B cell (primary cell): Measurements from ENCODE around the gene CUTA. TPM values are rescaled to one million over a fixed set of nuclear protein-coding genes. Genes with fewer than 3 reads are reported as not detected.

Source experiments
- ATAC-seq: fragments of 200-7000 bp; cut with Tn5 transposase; one replicate; pipeline ENCODE4 v1.10.0; 2021; ENCODE audit warnings: low read depth, mild to moderate bottlenecking, moderate number of reproducible peaks, moderate library complexity
- CTCF ChIA-PET: fragments of 350-600 bp; sonication (Branson Sonifier 250); formaldehyde crosslinking; loops from one replicate; lab custom pipeline; 2021; ENCODE audit warnings: antibody characterized with exemption, inconsistent platforms; lab: Charles Lee
- POLR2A ChIA-PET: fragments of 350-600 bp; sonication (Branson Sonifier 250); formaldehyde crosslinking; loops from one replicate; lab custom pipeline; 2021; ENCODE audit warnings: antibody characterized with exemption; lab: Charles Lee
- DNase-seq: peaks from one replicate; pipeline ENCODE4 v3.0.0; 2013
- H2AFZ ChIP-seq: 2 replicates; pipeline ENCODE4 v1.6.1; 2012; ENCODE audit warnings: mild to moderate bottlenecking, low read depth, low read length; ENCODE audit not compliant: insufficient read depth, poor library complexity, severe bottlenecking
- H3K27ac ChIP-seq, 2 donors: 1 replicate in 1 of 2; 2 replicates in 1 of 2; pipeline ENCODE4 v1.5.1; 2012 to 2013; ENCODE audit warnings: low read length in 2 of 2, mild to moderate bottlenecking in 2 of 2, moderate library complexity in 1 of 2
- H3K27me3 ChIP-seq, 4 experiments: fragments of 200-600 bp in 1 of 4; sonication (generic) in 1 of 4; replicated peaks in 1 of 4; 1 replicate in 2 of 4; 2 replicates in 2 of 4; pipeline versions ENCODE4 v1.6.1 to v1.7.0; 2013 to 2016; ENCODE audit warnings: low read length in 3 of 4, mild to moderate bottlenecking in 2 of 4, mixed read lengths in 1 of 4, moderate library complexity in 1 of 4; ENCODE audit not compliant: insufficient read depth in 4 of 4, control insufficient read depth in 3 of 4; ENCODE audit errors: control extremely low read depth in 1 of 4
- H3K36me3 ChIP-seq, 2 experiments: replicated peaks in 1 of 2; 1 replicate in 1 of 2; 2 replicates in 1 of 2; pipeline versions ENCODE4 v1.6.1 to v1.7.1; 2013; ENCODE audit warnings: low read length in 1 of 2; ENCODE audit not compliant: insufficient read depth in 2 of 2, control insufficient read depth in 1 of 2; ENCODE audit errors: control extremely low read depth in 1 of 2, extremely low read depth in 1 of 2
- H3K4me1 ChIP-seq, 2 donors: fragments of 200-600 bp in 1 of 2; sonication (generic) in 1 of 2; 1 replicate in 1 of 2; 2 replicates in 1 of 2; pipeline versions ENCODE4 v1.5.1 to v1.6.1; 2013 to 2017; ENCODE audit warnings: low read length in 2 of 2; ENCODE audit not compliant: control insufficient read depth in 2 of 2, insufficient read depth in 2 of 2
- H3K4me2 ChIP-seq: replicated peaks from 2 replicates; pipeline ENCODE3; 2012; ENCODE audit warnings: mild to moderate bottlenecking, low read depth, low read length; ENCODE audit not compliant: poor library complexity, severe bottlenecking
- H3K4me3 ChIP-seq, 5 experiments: fragments of 200-600 bp in 1 of 5; sonication (generic) in 1 of 5; 1 replicate in 3 of 5; 2 replicates in 2 of 5; pipeline versions ENCODE4 v1.5.1 to v1.7.0; 2011 to 2016; ENCODE audit warnings: low read length in 4 of 5, mild to moderate bottlenecking in 4 of 5, low read depth in 2 of 5, control low read depth in 1 of 5, moderate library complexity in 1 of 5; ENCODE audit not compliant: insufficient read depth in 1 of 5; ENCODE audit errors: control extremely low read depth in 1 of 5, extremely low read depth in 1 of 5
- H3K79me2 ChIP-seq: fragments of 200-600 bp; sonication (generic); one replicate; pipeline ENCODE4 v1.6.0; 2016; ENCODE audit warnings: low read length; ENCODE audit not compliant: control insufficient read depth, insufficient read depth
- H3K9ac ChIP-seq: fragments of 200-600 bp; sonication (generic); 2 replicates; pipeline ENCODE4 v1.6.1; 2017; ENCODE audit warnings: mild to moderate bottlenecking, low read length, moderate library complexity
- H3K9me3 ChIP-seq, 3 donors: one replicate each; pipeline versions ENCODE4 v1.6.1 to v1.7.1; 2013; ENCODE audit warnings: low read length in 2 of 3; ENCODE audit not compliant: control insufficient read depth in 2 of 3, insufficient read depth in 1 of 3; ENCODE audit errors: control extremely low read depth in 1 of 3
- H4K20me1 ChIP-seq: 2 replicates; pipeline ENCODE4 v1.6.0; 2012; ENCODE audit warnings: mild to moderate bottlenecking, low read length; ENCODE audit not compliant: insufficient read depth, control insufficient read depth, poor library complexity, severe bottlenecking
- H3K27ac Mint-ChIP-seq: one replicate; pipeline ENCODE4 v1.8.0; 2021; ENCODE audit warnings: mixed read lengths
- H3K27me3 Mint-ChIP-seq: one replicate; pipeline ENCODE4 v1.8.0; 2021; ENCODE audit warnings: mixed read lengths
- H3K4me1 Mint-ChIP-seq: one replicate; pipeline ENCODE4 v1.8.0; 2021; ENCODE audit warnings: mixed read lengths
- H3K4me3 Mint-ChIP-seq: one replicate; pipeline ENCODE4 v1.8.0; 2021; ENCODE audit warnings: mixed read lengths
- H3K9me3 Mint-ChIP-seq: one replicate; pipeline ENCODE4 v1.8.0; 2022; ENCODE audit warnings: mixed read lengths; ENCODE audit not compliant: insufficient read depth
- CTCF ChIP-seq: fragments of 200-600 bp; IDR thresholded peaks from one replicate; pipeline ENCODE4 v1.8.0; 2022; ENCODE audit warnings: antibody characterized with exemption, mild to moderate bottlenecking
- EZH2 ChIP-seq: IDR thresholded peaks from 2 replicates; pipeline ENCODE4 v1.6.1; 2012; ENCODE audit warnings: borderline replicate concordance, low read depth, mild to moderate bottlenecking, moderate library complexity, low read length; ENCODE audit not compliant: insufficient read depth, poor library complexity, severe bottlenecking
- WGBS: methylation state at CpG from one replicate; pipeline ENCODE4 v1.1.5; 2013; ENCODE audit warnings: missing lambda C conversion rate; ENCODE audit not compliant: insufficient coverage; 5-methylcytosine and 5-hydroxymethylcytosine counted together
- intact Hi-C: fragments of 100-400 bp; cut with micrococcal nuclease; formaldehyde crosslinking; loops from one replicate; pipeline ENCODE4 v1.10.0; 2022
- polyA plus RNA-seq: library from polyadenylated mRNA; depleted of rRNA; stranded (reverse); fragments of >200 nt; gene quantifications from 2 replicates; pipeline ENCODE4 v1.2.3, GENCODE V29; 2012
- total RNA-seq, 2 donors: library from RNA; stranded (reverse); fragments of 120-200 nt in 1 of 2; gene quantifications; 1 replicate in 1 of 2; 2 replicates in 1 of 2; pipeline versions ENCODE4 v1.2.3 to v1.2.4, GENCODE V29; 2013 to 2022

Gene CUTA
- total and polyA plus RNA-seq, 2 donors (not counting 1 experiment from before 2014, with no cell fraction given), result 137 to 226 TPM

- peaks cover 8 to 11% of the 10 kb centered on the region in 2 donors for H3K4me1 ChIP-seq
- H3K27ac ChIP-seq, result no peak overlapping the region
- 85% methylated on average over 2 of the region's 3 CpGs for WGBS
- peaks cover under 1% of the 10 kb centered on the region for H4K20me1 ChIP-seq
- H3K36me3 ChIP-seq, result peaks cover 0 to 3% of the 10 kb centered on the region in 2 experiments
- no peak overlapping the region for H3K4me3 Mint-ChIP-seq
- ChIA-PET POLR2A (no interaction called here), CTCF (no interaction called here)
- no peak overlapping the region for H3K4me2 ChIP-seq
- no peak overlapping the region for H3K27ac Mint-ChIP-seq
- no peaks in the 10 kb centered on the region for H3K27me3 Mint-ChIP-seq
- ATAC-seq (no peak), DNase-seq (no peak)
- H3K9me3 Mint-ChIP-seq, result no peaks in the 10 kb centered on the region
- peaks cover 24% of the 10 kb centered on the region for H3K4me1 Mint-ChIP-seq
- intact Hi-C loops, result no loop called here
- H3K9me3 ChIP-seq, result no peaks in the 10 kb centered on the region
- no peak overlapping the region for H2AFZ ChIP-seq
- no peak overlapping the region for H3K9ac ChIP-seq
- H3K27me3 ChIP-seq, result peaks cover 0 to 2% (median 0%) of the 10 kb centered on the region in 4 experiments
- no peak for TF ChIP-seq EZH2
- no peak for TF ChIP-seq CTCF
- no peak overlapping the region for H3K4me3 ChIP-seq
- H3K79me2 ChIP-seq, result peaks cover 29% of the 10 kb centered on the region
These were observed 40.8 kb upstream of the CUTA start for GRCh38 chr6:33458676-33459075.

DNA sequence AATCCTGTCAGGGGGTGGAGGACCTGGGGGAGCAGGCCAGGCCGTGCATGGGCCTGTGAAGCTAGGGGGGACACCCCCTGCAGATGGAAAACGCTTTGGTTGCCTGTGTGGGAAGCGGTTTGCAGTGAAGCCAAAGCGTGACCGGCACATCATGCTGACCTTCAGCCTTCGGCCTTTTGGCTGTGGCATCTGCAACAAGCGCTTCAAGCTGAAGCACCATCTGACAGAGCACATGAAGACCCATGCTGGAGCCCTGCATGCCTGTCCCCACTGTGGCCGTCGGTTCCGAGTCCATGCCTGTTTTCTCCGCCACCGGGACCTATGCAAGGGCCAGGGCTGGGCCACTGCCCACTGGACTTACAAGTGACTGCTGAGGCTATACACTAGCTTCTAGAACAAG is 38.2 kb upstream of the CUTA start:
- no peak overlapping the region for H2AFZ ChIP-seq
- H3K27me3 ChIP-seq, result no peaks in the 10 kb centered on the region
- H3K4me3 ChIP-seq, result no peak overlapping the region
- peaks cover 32% of the 10 kb centered on the region for H3K4me1 Mint-ChIP-seq
- TF ChIP-seq CTCF (no peak), EZH2 (no peak)
- no peak overlapping the region for H3K9ac ChIP-seq
- intact Hi-C loops, result no loop called here
- peaks cover 40% of the 10 kb centered on the region for H3K79me2 ChIP-seq
- H4K20me1 ChIP-seq, result peaks cover 4% of the 10 kb centered on the region
- H3K36me3 ChIP-seq, result peaks cover 0 to 3% of the 10 kb centered on the region in 2 experiments
- no peak overlapping the region for H3K4me2 ChIP-seq
- ChIA-PET POLR2A (no interaction called here), CTCF (no interaction called here)
- no peak for ATAC-seq
- no peaks in the 10 kb centered on the region for H3K9me3 ChIP-seq
- H3K27me3 Mint-ChIP-seq, result no peaks in the 10 kb centered on the region
- peak overlapping the region; percentile 64 for H3K4me3 Mint-ChIP-seq
- DNase-seq, result no peak
- peaks cover 12 to 21% of the 10 kb centered on the region in 2 donors for H3K4me1 ChIP-seq
- over 99% methylated on average over 12 of the region's 12 CpGs for WGBS
- H3K9me3 Mint-ChIP-seq, result no peaks in the 10 kb centered on the region
- no peak overlapping the region for H3K27ac ChIP-seq
- H3K27ac Mint-ChIP-seq, result no peak overlapping the region
